Astrocyte (in vitro differentiated cells and primary cell): ENCODE measurements around the gene CCNB2. TPM values are rescaled to one million over a fixed set of nuclear protein-coding genes. Genes with fewer than 3 reads are reported as not detected.
A peak's percentile ranks its signal among the peaks of the same experiment; 100 is the strongest.

Experiments
- DNase-seq: peaks from one replicate; pipeline ENCODE4 v3.0.0-alpha.2; 2010; ENCODE audit warnings: low read depth
- FAIRE-seq: peaks from 2 replicates; lab custom pipeline; 2011; peaks lifted over from hg19 to GRCh38; lab: Jason Lieb, UNC
- H2AFZ ChIP-seq: 2 replicates; pipeline ENCODE4 v1.6.0; 2012; ENCODE audit warnings: low read depth, low read length, inconsistent platforms
- H3K27ac ChIP-seq: 2 replicates; pipeline ENCODE4 v1.5.1; 2011; ENCODE audit warnings: low read depth, low read length, inconsistent platforms
- H3K27me3 ChIP-seq: 2 replicates; pipeline ENCODE4 v1.6.0; 2011; ENCODE audit warnings: low read length, inconsistent platforms; ENCODE audit not compliant: insufficient read depth
- H3K36me3 ChIP-seq: 2 replicates; pipeline ENCODE4 v1.5.1; 2011; ENCODE audit warnings: low read length, inconsistent platforms; ENCODE audit not compliant: insufficient read depth
- H3K4me1 ChIP-seq: 2 replicates; pipeline ENCODE4 v1.5.1; 2011; ENCODE audit warnings: low read length, inconsistent platforms; ENCODE audit not compliant: insufficient read depth
- H3K4me2 ChIP-seq: 2 replicates; pipeline ENCODE4 v1.6.0; 2012; ENCODE audit warnings: low read length, inconsistent platforms
- H3K4me3 ChIP-seq: 2 replicates; pipeline ENCODE4 v1.5.1; 2011; ENCODE audit warnings: low read depth, mild to moderate bottlenecking, low read length, inconsistent platforms; ENCODE audit not compliant: insufficient read depth
- H3K79me2 ChIP-seq: 2 replicates; pipeline ENCODE4 v1.6.0; 2012; ENCODE audit warnings: mild to moderate bottlenecking, low read length, inconsistent platforms; ENCODE audit not compliant: insufficient read depth
- H3K9ac ChIP-seq: 2 replicates; pipeline ENCODE4 v1.6.0; 2012; ENCODE audit warnings: mild to moderate bottlenecking, low read length, inconsistent platforms
- H3K9me3 ChIP-seq: 2 replicates; pipeline ENCODE4 v1.5.1; 2012; ENCODE audit warnings: low read depth, mild to moderate bottlenecking, low read length, inconsistent platforms; ENCODE audit not compliant: insufficient read depth
- H4K20me1 ChIP-seq: 2 replicates; pipeline ENCODE4 v1.6.0; 2012; ENCODE audit warnings: low read length, inconsistent platforms; ENCODE audit not compliant: insufficient read depth
- H3K27ac Mint-ChIP-seq: one replicate; pipeline ENCODE4 v1.8.0; 2021; ENCODE audit warnings: mild to moderate bottlenecking, mixed read lengths; ENCODE audit not compliant: unreplicated experiment
- H3K27me3 Mint-ChIP-seq: one replicate; pipeline ENCODE4 v1.8.0; 2021; ENCODE audit warnings: low read depth, mixed read lengths; ENCODE audit not compliant: unreplicated experiment
- H3K36me3 Mint-ChIP-seq: one replicate; pipeline ENCODE4 v1.8.0; 2021; ENCODE audit warnings: low read depth, mixed read lengths; ENCODE audit not compliant: unreplicated experiment
- H3K4me1 Mint-ChIP-seq: one replicate; pipeline ENCODE4 v1.8.0; 2021; ENCODE audit warnings: low read depth, mixed read lengths; ENCODE audit not compliant: unreplicated experiment
- H3K4me3 Mint-ChIP-seq: one replicate; pipeline ENCODE4 v1.8.0; 2021; ENCODE audit warnings: mild to moderate bottlenecking, moderate library complexity, mixed read lengths; ENCODE audit not compliant: unreplicated experiment
- H3K9me3 Mint-ChIP-seq: one replicate; pipeline ENCODE4 v1.8.0; 2021; ENCODE audit warnings: mild to moderate bottlenecking, mixed read lengths; ENCODE audit not compliant: unreplicated experiment
- EZH2 ChIP-seq: IDR thresholded peaks from 2 replicates; pipeline ENCODE4 v1.6.1; 2012; ENCODE audit warnings: mild to moderate bottlenecking, low read length, inconsistent platforms; ENCODE audit not compliant: insufficient read depth
- total RNA-seq: library from RNA; stranded (reverse); gene quantifications from 2 replicates; pipeline ENCODE4 v1.2.1, GENCODE V29; 2021
- TF ChIP-seq, protein P1 (sequence below): IDR thresholded peaks from 2 replicates; pipeline ENCODE4 v1.5.1; 2011; ENCODE audit warnings: low read depth, mild to moderate bottlenecking, inconsistent platforms, low read length, moderate library complexity; ENCODE audit not compliant: insufficient read depth

CCNB2 gene
- total RNA-seq, 1 donor from 2014 or later = 7.9 TPM

DNA sequence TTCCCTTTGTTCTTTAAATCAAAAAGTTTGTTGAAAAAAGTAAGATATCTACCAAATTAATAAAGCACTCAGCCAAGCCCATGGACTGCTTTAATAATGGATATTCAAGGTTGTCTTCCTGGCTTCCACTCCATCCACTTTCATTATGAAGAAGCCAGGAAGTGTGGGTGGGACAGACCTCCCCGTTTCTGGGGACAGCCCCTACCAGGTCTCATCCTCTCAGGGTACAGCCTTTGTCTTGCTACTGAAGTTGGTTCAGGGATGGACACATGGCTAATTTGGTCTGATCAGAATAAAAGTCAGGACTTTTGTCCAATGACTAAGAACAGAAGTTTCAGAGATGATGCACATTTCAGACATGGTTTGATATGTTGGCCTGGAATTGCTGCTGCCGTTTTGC is 32.6 kb downstream of the CCNB2 start:
- Mint-ChIP-seq H3K4me1 (peaks cover 5% of the 10 kb centered on the region), H3K27me3 (no peaks in the 10 kb centered on the region), H3K4me3 (no peak overlapping the region), H3K36me3 (peaks cover 36% of the 10 kb centered on the region), H3K9me3 (no peaks in the 10 kb centered on the region), H3K27ac (no peak overlapping the region)
- Histone ChIP-seq H3K4me1 (no peaks in the 10 kb centered on the region), H4K20me1 (peaks cover 32% of the 10 kb centered on the region), H3K27ac (no peak overlapping the region), H2AFZ (no peak overlapping the region), H3K36me3 (peaks cover 48% of the 10 kb centered on the region), H3K4me3 (no peak overlapping the region), H3K27me3 (no peaks in the 10 kb centered on the region), H3K9ac (no peak overlapping the region), H3K4me2 (no peak overlapping the region), H3K79me2 (peaks cover 15% of the 10 kb centered on the region), H3K9me3 (no peaks in the 10 kb centered on the region)
- no peak for TF ChIP-seq EZH2
- TF ChIP-seq, protein P1, sequence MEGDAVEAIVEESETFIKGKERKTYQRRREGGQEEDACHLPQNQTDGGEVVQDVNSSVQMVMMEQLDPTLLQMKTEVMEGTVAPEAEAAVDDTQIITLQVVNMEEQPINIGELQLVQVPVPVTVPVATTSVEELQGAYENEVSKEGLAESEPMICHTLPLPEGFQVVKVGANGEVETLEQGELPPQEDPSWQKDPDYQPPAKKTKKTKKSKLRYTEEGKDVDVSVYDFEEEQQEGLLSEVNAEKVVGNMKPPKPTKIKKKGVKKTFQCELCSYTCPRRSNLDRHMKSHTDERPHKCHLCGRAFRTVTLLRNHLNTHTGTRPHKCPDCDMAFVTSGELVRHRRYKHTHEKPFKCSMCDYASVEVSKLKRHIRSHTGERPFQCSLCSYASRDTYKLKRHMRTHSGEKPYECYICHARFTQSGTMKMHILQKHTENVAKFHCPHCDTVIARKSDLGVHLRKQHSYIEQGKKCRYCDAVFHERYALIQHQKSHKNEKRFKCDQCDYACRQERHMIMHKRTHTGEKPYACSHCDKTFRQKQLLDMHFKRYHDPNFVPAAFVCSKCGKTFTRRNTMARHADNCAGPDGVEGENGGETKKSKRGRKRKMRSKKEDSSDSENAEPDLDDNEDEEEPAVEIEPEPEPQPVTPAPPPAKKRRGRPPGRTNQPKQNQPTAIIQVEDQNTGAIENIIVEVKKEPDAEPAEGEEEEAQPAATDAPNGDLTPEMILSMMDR = no peak
- FAIRE-seq (no peak), DNase-seq (no peak)

DNA sequence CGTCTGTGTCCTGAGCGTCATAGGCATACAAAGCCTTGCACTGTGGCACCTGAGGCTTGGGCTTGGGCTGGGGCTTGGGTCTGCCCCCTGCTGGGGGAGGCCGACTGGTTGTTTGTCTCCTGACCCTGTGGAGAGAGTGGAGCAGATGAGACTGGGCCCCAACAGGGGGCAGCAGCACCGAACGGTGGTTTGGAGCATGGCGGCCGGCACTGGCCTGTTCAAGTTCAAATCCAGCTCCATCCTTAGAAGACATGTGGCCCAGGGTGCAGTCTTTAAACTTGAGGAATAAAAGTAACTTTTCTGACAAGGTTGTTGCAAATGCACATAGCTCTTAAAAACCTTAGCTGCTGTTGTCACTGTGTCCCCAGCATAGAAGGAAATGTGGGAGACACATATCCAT is 33.3 kb downstream of the CCNB2 start:
- Histone ChIP-seq H3K4me1 (no peaks in the 10 kb centered on the region), H3K79me2 (peaks cover 15% of the 10 kb centered on the region), H4K20me1 (peaks cover 37% of the 10 kb centered on the region), H3K27me3 (no peaks in the 10 kb centered on the region), H3K36me3 (peaks cover 51% of the 10 kb centered on the region), H3K4me2 (no peak overlapping the region), H3K27ac (no peak overlapping the region), H2AFZ (no peak overlapping the region), H3K9ac (no peak overlapping the region), H3K4me3 (no peak overlapping the region), H3K9me3 (no peaks in the 10 kb centered on the region)
- FAIRE-seq (no peak), DNase-seq (no peak)
- Mint-ChIP-seq H3K4me3 (no peak overlapping the region), H3K9me3 (peaks cover 1% of the 10 kb centered on the region), H3K27ac (no peak overlapping the region), H3K4me1 (peaks cover 5% of the 10 kb centered on the region), H3K27me3 (no peaks in the 10 kb centered on the region), H3K36me3 (peaks cover 31% of the 10 kb centered on the region)
- no peak for TF ChIP-seq EZH2
- TF ChIP-seq, protein P1 = peak; percentile 43

DNA sequence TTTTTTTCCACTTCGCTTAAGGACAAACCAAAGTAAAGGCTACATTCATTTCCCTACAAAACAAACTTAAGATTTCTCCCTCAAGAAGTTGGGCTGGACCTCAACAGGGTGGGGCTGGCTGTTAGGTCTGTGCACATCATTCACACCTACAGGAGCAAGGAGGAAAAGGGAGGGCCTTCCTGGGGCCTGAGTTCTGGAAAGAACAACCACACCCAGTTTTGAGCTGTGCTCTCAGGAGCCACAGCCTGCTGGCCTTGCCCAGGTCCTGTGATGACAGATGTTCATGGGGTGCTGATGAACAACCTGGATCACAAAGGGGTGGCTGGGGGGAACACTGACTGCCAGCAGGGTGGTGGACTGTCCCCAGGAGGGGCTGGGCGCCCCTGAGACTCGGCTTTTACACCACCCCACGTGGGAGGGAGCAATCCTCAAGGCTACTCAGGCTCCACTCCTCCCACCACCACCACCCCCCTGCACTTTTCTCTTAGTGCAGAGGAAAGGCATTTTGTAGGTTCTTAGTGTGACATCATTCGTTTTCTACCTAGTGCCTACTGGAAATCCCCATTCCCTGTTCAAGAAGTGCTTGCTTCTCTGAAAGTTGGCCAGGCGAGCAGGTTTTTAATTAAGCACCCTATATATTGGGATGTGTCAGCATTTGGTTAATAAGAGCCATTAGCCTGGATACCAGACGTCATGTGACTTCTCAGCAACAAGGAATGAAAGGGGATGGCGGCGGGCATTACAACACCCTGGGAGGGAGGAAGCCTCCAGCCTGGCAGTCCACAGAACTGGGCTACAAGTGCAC is 35.7 kb downstream of the CCNB2 start:
- TF ChIP-seq, protein P1 = no peak
- TF ChIP-seq EZH2 = no peak
- no peak for FAIRE-seq
- DNase-seq = peak; percentile 31
- Histone ChIP-seq H4K20me1 (peaks cover 32% of the 10 kb centered on the region), H3K79me2 (peaks cover 8% of the 10 kb centered on the region), H3K27ac (no peak overlapping the region), H3K27me3 (no peaks in the 10 kb centered on the region), H3K4me2 (no peak overlapping the region), H3K4me1 (no peaks in the 10 kb centered on the region), H3K9ac (no peak overlapping the region), H2AFZ (no peak overlapping the region), H3K9me3 (no peaks in the 10 kb centered on the region), H3K4me3 (no peak overlapping the region), H3K36me3 (peaks cover 33% of the 10 kb centered on the region)
- Mint-ChIP-seq H3K27ac (no peak overlapping the region), H3K27me3 (no peaks in the 10 kb centered on the region), H3K4me1 (peaks cover 5% of the 10 kb centered on the region), H3K4me3 (no peak overlapping the region), H3K36me3 (peaks cover 21% of the 10 kb centered on the region), H3K9me3 (peaks cover 1% of the 10 kb centered on the region)
